Keratinocyte (primary cell): ENCODE data around the gene ZFP62. TPM values are rescaled to one million over a fixed set of nuclear protein-coding genes. Genes with fewer than 3 reads are reported as not detected.
"Not testable (repeated sequence)": the region's sequence is repeated elsewhere in the genome, so short reads cannot be mapped to it uniquely, and the experiment has no call there.

ENCODE experiments used
- DNase-seq: peaks from one replicate; pipeline ENCODE4 v3.0.0-alpha.2; 2011; ENCODE audit warnings: low read depth, missing footprints, low spot score
- FAIRE-seq: peaks from 2 replicates; lab custom pipeline; 2011; peaks lifted over from hg19 to GRCh38; lab: Jason Lieb, UNC
- H2AFZ ChIP-seq: 2 replicates; pipeline ENCODE4 v1.6.0; 2012; ENCODE audit warnings: low read length, control low read depth, inconsistent platforms; ENCODE audit not compliant: control insufficient read depth
- H3K27ac ChIP-seq: 2 replicates; pipeline ENCODE4 v1.5.1; 2011; ENCODE audit warnings: low read length; ENCODE audit not compliant: control insufficient read depth, insufficient read depth
- H3K27me3 ChIP-seq: 3 replicates; pipeline ENCODE4 v1.6.0; 2011; ENCODE audit warnings: low read length; ENCODE audit not compliant: control insufficient read depth, insufficient read depth; ENCODE audit errors: extremely low read depth
- H3K36me3 ChIP-seq, 2 experiments: 2 replicates in 1 of 2; 3 replicates in 1 of 2; pipeline ENCODE4 v1.5.1; 2011; ENCODE audit warnings: low read length in 2 of 2, mild to moderate bottlenecking in 1 of 2; ENCODE audit not compliant: control insufficient read depth in 2 of 2, insufficient read depth in 2 of 2; ENCODE audit errors: extremely low read depth in 1 of 2
- H3K4me1 ChIP-seq: 3 replicates; pipeline ENCODE4 v1.5.1; 2011; ENCODE audit warnings: low read length; ENCODE audit not compliant: control insufficient read depth, insufficient read depth; ENCODE audit errors: extremely low read depth
- H3K4me2 ChIP-seq: 3 replicates; pipeline ENCODE4 v1.6.0; 2011; ENCODE audit warnings: low read depth, low read length; ENCODE audit not compliant: control insufficient read depth, insufficient read depth; ENCODE audit errors: extremely low read depth
- H3K4me3 ChIP-seq, 3 experiments: fragments of 200-600 bp in 1 of 3; sonication (generic) in 1 of 3; 2 replicates in 2 of 3; 3 replicates in 1 of 3; pipeline ENCODE4 v1.5.1; 2011 to 2016; ENCODE audit warnings: low read length in 3 of 3, mild to moderate bottlenecking in 3 of 3, control low read depth in 2 of 3, inconsistent platforms in 1 of 3, low read depth in 1 of 3, mixed read lengths in 1 of 3, mixed run types in 1 of 3, moderate library complexity in 1 of 3; ENCODE audit not compliant: control insufficient read depth in 2 of 3, insufficient read depth in 2 of 3; ENCODE audit errors: extremely low read depth in 1 of 3
- H3K79me2 ChIP-seq: 2 replicates; pipeline ENCODE4 v1.6.0; 2012; ENCODE audit warnings: low read length; ENCODE audit not compliant: control insufficient read depth, insufficient read depth
- H3K9ac ChIP-seq: 3 replicates; pipeline ENCODE4 v1.6.0; 2011; ENCODE audit warnings: low read length; ENCODE audit not compliant: control insufficient read depth, insufficient read depth; ENCODE audit errors: extremely low read depth
- H3K9me1 ChIP-seq: 3 replicates; pipeline ENCODE4 v1.6.0; 2011; ENCODE audit warnings: low read length; ENCODE audit not compliant: control insufficient read depth, insufficient read depth; ENCODE audit errors: extremely low read depth
- H3K9me3 ChIP-seq: 2 replicates; pipeline ENCODE4 v1.5.1; 2012; ENCODE audit warnings: low read depth, low read length; ENCODE audit not compliant: control insufficient read depth
- H4K20me1 ChIP-seq: 3 replicates; pipeline ENCODE4 v1.6.0; 2011; ENCODE audit warnings: low read length; ENCODE audit not compliant: control insufficient read depth, insufficient read depth; ENCODE audit errors: extremely low read depth
- CTCF ChIP-seq, 3 experiments: IDR thresholded peaks in 1 of 3; conservative IDR thresholded peaks in 1 of 3; optimal IDR thresholded peaks in 1 of 3; 2 replicates in 2 of 3; 3 replicates in 1 of 3; pipeline versions ENCODE3 to v1.5.1; 2011; ENCODE audit warnings: low read length in 3 of 3, mild to moderate bottlenecking in 3 of 3, moderate library complexity in 2 of 3, control low read depth in 1 of 3, inconsistent platforms in 1 of 3; ENCODE audit not compliant: insufficient read depth in 2 of 3; ENCODE audit errors: extremely low read depth in 1 of 3
- EZH2 ChIP-seq: IDR thresholded peaks from one replicate; pipeline ENCODE4 v1.6.1; 2012; ENCODE audit warnings: inconsistent platforms, mild to moderate bottlenecking, low read length, moderate library complexity
- dilution Hi-C: fragments of 300-500 bp; cut with MboI; formaldehyde crosslinking; loops from one replicate; pipeline ENCODE4 v1.7.0; 2020; ENCODE audit warnings: low sequenced_read_pairs; ENCODE audit not compliant: extremely low pct_ligation_motif_present
- polyA plus RNA-seq, 5 experiments: library from polyadenylated mRNA; depleted of rRNA in 3 of 5; stranded (reverse) in 3 of 5; stranded (forward) in 1 of 5; unstranded in 1 of 5; fragments of >200 nt; gene quantifications; 1 replicate in 1 of 5; 2 replicates in 3 of 5; 3 replicates in 1 of 5; pipeline versions ENCODE4 v1.2.1 to v1.2.3, GENCODE V29; 2011 to 2012; ENCODE audit warnings: missing spikeins in 2 of 5, low read depth in 1 of 5, low replicate concordance in 1 of 5

ZFP62 gene
- polyA plus RNA-seq, 1 donor (not counting 4 experiments of a cell fraction or from before 2014, with no cell fraction given) = 21.5 TPM

GRCh38 chr5:180898621-180899246, 37.7 kb upstream of the ZFP62 start, which contains the start of gene BTNL8:
TSS of gene BTNL8 (plus strand) at chr5:180899159. CDS start at chr5:180899311, 152 bp downstream.
- TF ChIP-seq CTCF (optimal IDR thresholded peaks at IDR 0.05 in 1 of 3, IDR thresholded peaks at IDR 0.05 in 1 of 3, conservative IDR thresholded peaks at IDR 0.05 in 1 of 3; ENCODE audit: extremely low read depth in 1 of 3, insufficient read depth in 2 of 3, low read length in 3 of 3) = no peak
- DNase-seq = no peak

GRCh38 chr5:180895330-180895729, 34.3 kb upstream of the ZFP62 start:
- FAIRE-seq, H3K9me3 ChIP-seq, H3K4me2 ChIP-seq, H3K27me3 ChIP-seq, H3K9ac ChIP-seq, H3K79me2 ChIP-seq, H3K27ac ChIP-seq, H2AFZ ChIP-seq, H3K4me1 ChIP-seq, H3K4me3 ChIP-seq, H3K36me3 ChIP-seq, dilution Hi-C loops, H3K9me1 ChIP-seq, H4K20me1 ChIP-seq, DNase-seq: not testable (repeated sequence)

More at GRCh38 chr5:180898621-180899246, 37.7 kb upstream of the ZFP62 start, which contains the start of gene BTNL8:
- Histone ChIP-seq H3K27me3 (no peaks in the 10 kb centered on the region), H4K20me1 (no peaks in the 10 kb centered on the region), H3K4me1 (no peaks in the 10 kb centered on the region), H3K4me2 (no peak within 1 kb of the TSS), H3K36me3 (no peaks in the 10 kb centered on the region), H3K27ac (no peak within 1 kb of the TSS), H2AFZ (no peak within 1 kb of the TSS), H3K4me3 (no peak within 1 kb of the TSS), H3K79me2 (no peaks in the 10 kb centered on the region), H3K9me3 (no peaks in the 10 kb centered on the region), H3K9me1 (no peaks in the 10 kb centered on the region), H3K9ac (no peak within 1 kb of the TSS)
- dilution Hi-C loops = no loop called here
- FAIRE-seq = no peak

GRCh38 chr5:180889381-180889780, 28.3 kb upstream of the ZFP62 start:
- no peak overlapping the region for H2AFZ ChIP-seq
- no peak for FAIRE-seq
- dilution Hi-C loops = no loop called here

More at GRCh38 chr5:180889381-180889780, 28.3 kb upstream of the ZFP62 start:
- no peak for TF ChIP-seq CTCF (optimal IDR thresholded peaks at IDR 0.05 in 1 of 3, IDR thresholded peaks at IDR 0.05 in 1 of 3, conservative IDR thresholded peaks at IDR 0.05 in 1 of 3; ENCODE audit: extremely low read depth in 1 of 3, insufficient read depth in 2 of 3, low read length in 3 of 3)
- no peak for TF ChIP-seq EZH2
- Histone ChIP-seq H3K9me1 (no peaks in the 10 kb centered on the region), H3K4me1 (no peaks in the 10 kb centered on the region), H3K79me2 (no peaks in the 10 kb centered on the region), H3K4me3 (no peak overlapping the region), H3K36me3 (no peaks in the 10 kb centered on the region), H3K27ac (no peak overlapping the region), H3K9me3 (no peaks in the 10 kb centered on the region), H4K20me1 (no peaks in the 10 kb centered on the region), H3K27me3 (no peaks in the 10 kb centered on the region), H3K4me2 (no peak overlapping the region), H3K9ac (no peak overlapping the region)
- no peak for DNase-seq
